Hypothalamus (tissue), 51 donors: ENCODE measurements around the gene OR51D1.

ENCODE experiments used
- DNase-seq, 51 donors: peaks; one replicate each; lab custom pipeline; 2025; lab: John Stamatoyannopoulos, UW

Gene OR51D1, protein sequence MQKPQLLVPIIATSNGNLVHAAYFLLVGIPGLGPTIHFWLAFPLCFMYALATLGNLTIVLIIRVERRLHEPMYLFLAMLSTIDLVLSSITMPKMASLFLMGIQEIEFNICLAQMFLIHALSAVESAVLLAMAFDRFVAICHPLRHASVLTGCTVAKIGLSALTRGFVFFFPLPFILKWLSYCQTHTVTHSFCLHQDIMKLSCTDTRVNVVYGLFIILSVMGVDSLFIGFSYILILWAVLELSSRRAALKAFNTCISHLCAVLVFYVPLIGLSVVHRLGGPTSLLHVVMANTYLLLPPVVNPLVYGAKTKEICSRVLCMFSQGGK

GRCh38 chr11:4636962-4637661 lies at the start of gene OR51D1:
TSS of gene OR51D1 (plus strand) at chr11:4637477. CDS start at chr11:4639791, 2,314 bp downstream.
- peak in 40 of 51 donors; percentile 2 to 72 (median 36) for DNase-seq

- no peak for DNase-seq
Observed at GRCh38 chr11:4589017-4589416, 48.3 kb upstream of the OR51D1 start.

DNA sequence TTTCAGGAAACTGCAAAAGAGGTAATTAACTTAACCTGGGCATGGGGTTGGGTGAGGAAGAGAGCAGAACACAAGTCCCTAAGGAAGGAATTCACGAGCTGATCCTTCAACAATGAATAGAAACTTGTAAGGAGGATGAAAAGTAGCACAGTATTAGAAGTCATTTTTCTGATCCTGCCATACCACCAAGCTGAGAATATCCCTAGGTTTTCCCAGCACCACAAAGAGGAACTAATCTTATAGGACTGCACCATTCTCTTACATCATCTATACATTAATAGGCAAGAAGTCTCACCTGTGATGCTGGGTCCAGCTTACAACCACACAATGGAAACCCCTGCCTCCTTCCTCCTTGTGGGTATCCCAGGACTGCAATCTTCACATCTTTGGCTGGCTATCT lies 43.5 kb upstream of the OR51D1 start, which contains the start of gene OR52I1:
Gene OR52I1, plus strand, starts transcription at position 301 of the 400 bp plus-strand sequence. Its CDS starts 0 bp downstream, at position 301.
- no peak for DNase-seq

DNA sequence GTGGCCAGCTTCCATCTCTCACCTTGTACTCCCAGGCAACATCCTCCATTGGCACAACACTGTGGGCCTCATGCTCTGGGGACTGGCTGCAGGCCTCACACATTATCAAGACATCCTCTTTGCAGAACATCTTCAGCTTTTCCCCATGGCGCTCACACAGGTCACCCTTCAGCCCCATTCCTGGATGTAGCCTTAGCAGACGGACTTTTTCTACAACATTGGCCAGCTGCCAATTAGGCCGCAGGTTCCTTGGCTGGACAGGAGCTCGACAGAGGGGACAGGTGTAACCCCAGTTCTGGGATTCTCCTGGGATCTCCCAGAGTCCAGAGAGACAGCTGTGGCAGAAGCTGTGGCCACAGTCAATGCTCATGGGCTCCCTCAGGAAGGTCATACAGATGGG lies 32.2 kb upstream of the OR51D1 start:
- no peak for DNase-seq

DNA sequence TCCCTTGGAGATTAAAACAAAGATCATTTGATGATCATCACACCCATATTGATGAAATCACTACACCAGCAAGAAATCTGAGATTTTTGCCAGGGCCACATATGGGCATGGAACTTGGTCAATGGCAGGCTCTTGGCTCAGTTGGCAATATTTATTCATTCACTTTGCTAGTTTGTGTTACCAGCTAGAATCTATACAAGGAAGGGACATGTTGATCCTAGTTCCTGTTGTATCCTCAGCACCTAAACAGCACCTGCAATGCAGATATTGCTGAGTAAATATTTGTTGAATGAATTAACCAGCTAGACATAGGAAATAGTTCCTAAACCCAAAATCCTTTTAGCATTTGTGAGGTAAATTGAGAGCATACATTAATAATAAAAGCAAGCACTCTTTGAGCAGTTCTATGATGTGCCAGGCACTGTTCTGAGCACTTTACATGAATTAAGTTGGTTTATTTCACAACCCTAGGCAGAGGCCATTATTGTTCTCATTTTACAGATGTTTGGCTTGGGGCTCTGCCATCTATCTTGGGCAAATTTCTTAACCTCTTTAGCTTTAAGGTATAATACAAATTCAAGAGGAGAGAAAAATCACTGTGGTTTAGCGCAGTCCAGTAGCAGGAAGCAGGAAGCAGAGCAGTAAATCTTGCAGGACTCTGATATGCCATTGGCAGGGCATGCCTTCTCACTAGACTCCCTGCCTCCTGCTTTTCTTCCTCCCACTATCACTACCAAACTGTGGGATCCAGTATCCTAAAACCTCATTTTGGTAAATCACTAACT lies 30.9 kb upstream of the OR51D1 start:
- DNase-seq: no peak

DNA sequence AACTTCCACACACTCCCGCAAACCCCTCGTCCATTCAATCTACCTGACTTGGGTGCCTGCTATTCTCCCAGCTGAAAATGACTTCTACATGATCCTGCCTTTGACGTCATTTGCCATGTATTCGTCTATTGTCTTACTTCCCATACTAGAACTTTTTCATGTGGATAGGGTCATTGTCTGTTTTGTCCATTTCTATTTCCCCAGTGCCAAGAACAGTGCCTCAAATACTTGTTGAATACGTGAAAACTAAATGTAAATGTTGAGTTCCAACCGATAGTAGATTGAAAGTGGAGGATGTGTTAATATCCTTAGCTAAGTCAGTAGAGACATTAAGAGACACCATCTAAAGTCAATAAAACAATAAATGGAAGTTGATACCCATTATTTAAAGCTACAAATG lies 30.2 kb upstream of the OR51D1 start:
- no peak for DNase-seq

- peak; percentile 60 to 97 (median 94) for DNase-seq
Observed at GRCh38 chr11:4607781-4608666, 29.3 kb upstream of the OR51D1 start, which contains the start of gene TRIM68. TSS of gene TRIM68 (minus strand) at chr11:4608231. CDS start at chr11:4605504, 2,727 bp downstream.

- no peak for DNase-seq
Observed at GRCh38 chr11:4610258-4610935, 26.9 kb upstream of the OR51D1 start.

- DNase-seq: no peak
Observed at GRCh38 chr11:4611986-4612385, 25.3 kb upstream of the OR51D1 start.

GRCh38 chr11:4615856-4616444 lies 21.3 kb upstream of the OR51D1 start:
- no peak for DNase-seq

GRCh38 chr11:4619514-4619913 lies 17.8 kb upstream of the OR51D1 start:
- no peak for DNase-seq

DNA sequence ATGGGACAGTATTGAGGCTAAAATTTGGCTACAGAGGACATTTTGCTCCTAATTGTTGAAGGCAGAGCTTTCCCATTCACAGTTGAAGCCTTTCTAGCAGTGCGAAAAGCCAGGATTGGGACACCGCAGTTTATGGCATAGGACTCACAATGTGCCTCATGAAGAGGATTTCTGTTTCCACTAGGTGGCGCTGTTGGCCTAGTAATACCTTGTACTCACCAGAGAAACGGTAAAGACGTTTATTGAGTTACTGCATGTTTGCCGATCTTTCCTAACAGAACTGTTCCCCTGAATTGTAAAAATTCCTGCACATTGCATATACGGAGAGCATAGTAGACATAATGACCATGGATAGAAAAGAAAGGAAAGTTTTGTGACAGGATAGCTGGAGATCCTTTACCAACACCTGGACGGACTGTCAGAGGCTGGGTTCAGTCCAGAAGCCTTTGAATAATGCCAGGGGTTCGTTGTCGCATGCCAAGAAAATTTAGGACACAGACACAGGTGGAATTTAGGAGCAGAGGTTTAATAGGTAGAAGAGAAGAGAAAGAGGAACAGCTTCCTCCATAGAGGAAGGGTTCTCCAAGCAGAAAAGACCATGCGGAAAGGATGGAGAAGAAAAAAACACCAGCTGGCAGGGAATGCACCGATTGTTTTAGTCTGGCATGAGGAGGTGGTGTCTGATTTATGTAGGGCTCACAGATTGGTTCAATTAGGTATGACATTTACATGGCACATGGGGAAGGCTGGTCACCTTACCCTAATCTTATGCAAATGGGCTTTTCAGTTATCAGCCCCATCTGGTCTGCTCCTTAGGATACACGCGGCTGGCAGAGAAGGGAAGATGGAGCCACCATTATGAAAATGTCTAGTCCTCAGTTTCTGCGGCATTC lies 10.8 kb upstream of the OR51D1 start:
- peak in 10 of 51 donors; percentile 1 to 37 (median 11) for DNase-seq

- no peak for DNase-seq
Observed at GRCh38 chr11:4636136-4636535, 1.1 kb upstream of the OR51D1 start.

DNA sequence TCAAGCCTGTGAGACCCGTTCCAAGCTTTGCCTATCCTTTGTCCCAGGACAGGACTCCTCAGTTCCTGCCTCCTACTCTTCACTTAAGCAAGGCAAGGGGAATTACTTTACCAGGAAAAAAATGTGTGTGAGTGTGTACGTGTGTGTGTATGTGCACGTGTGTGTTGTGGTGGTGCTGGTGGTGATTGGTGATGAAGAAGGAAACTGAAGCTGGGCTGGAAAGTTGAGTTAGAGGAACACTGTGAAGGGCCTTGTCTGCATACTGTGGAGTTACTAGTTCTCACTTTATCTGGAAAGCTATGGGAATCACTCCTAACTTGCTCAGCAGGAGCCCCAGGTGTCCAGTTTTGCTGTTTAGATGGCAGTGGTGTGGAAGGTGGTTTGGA lies 378 bp downstream of the OR51D1 start:
- DNase-seq: no peak

- no peak for DNase-seq
Observed at GRCh38 chr11:4639931-4640330, 2.7 kb downstream of the OR51D1 start.

DNA sequence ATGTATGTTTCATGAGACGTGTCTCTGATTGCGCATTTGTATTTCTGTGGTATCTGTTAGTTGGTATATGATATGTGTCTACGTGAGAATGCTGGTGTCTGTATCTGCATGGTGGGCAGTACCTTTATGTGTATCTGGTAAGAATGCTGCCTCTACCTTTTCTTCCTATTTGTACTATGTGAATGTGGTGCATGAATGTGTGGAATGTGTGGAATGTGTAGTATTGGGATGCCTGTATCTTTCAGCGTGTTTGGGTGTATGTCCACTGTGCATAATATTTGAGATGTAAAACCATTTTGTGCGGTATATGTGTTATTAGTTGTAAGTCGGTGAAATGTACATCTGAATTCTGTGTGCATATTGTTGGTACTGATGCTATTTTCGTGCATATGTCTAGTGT lies 4.2 kb downstream of the OR51D1 start:
- DNase-seq: no peak

GRCh38 chr11:4642043-4642442 lies 4.8 kb downstream of the OR51D1 start:
- DNase-seq: no peak

- no peak for DNase-seq
Observed at GRCh38 chr11:4643076-4643475, 5.8 kb downstream of the OR51D1 start.
